Mucosa of stomach (tissue), 1 donor: ENCODE results near the gene PARD6B.

Experiments
- H3K27me3 ChIP-seq: one replicate; pipeline ENCODE4 v1.7.0; 2013; ENCODE audit warnings: mild to moderate bottlenecking, low read length; ENCODE audit not compliant: control insufficient read depth, insufficient read depth
- H3K36me3 ChIP-seq: one replicate; pipeline ENCODE4 v1.7.0; 2013; ENCODE audit warnings: low read length; ENCODE audit not compliant: control insufficient read depth, insufficient read depth
- H3K4me1 ChIP-seq: one replicate; pipeline ENCODE4 v1.7.0; 2013; ENCODE audit warnings: mild to moderate bottlenecking, low read length; ENCODE audit not compliant: control insufficient read depth, insufficient read depth
- H3K4me3 ChIP-seq: one replicate; pipeline ENCODE4 v1.7.0; 2013; ENCODE audit warnings: low read length
- H3K9ac ChIP-seq: one replicate; pipeline ENCODE4 v1.7.0; 2013; ENCODE audit warnings: mild to moderate bottlenecking, low read length, moderate library complexity
- H3K9me3 ChIP-seq: one replicate; pipeline ENCODE4 v1.7.0; 2013; ENCODE audit warnings: mild to moderate bottlenecking, low read length, moderate library complexity; ENCODE audit not compliant: control insufficient read depth
- donor health status: Pancreatic carcinoma.

Gene PARD6B

GRCh38 chr20:50806126-50806768 is 74.9 kb downstream of the PARD6B start:
- Histone ChIP-seq H3K4me3 (no peak overlapping the region), H3K27me3 (no peaks in the 10 kb centered on the region)

More at GRCh38 chr20:50806126-50806768, 74.9 kb downstream of the PARD6B start:
- no peaks in the 10 kb centered on the region for H3K9me3 ChIP-seq
- no peak overlapping the region for H3K9ac ChIP-seq
- no peaks in the 10 kb centered on the region for H3K36me3 ChIP-seq
- H3K4me1 ChIP-seq: no peaks in the 10 kb centered on the region
